H9 (cell line): Measurements from ENCODE around the gene PPM1H. TPM values are rescaled to one million over a fixed set of nuclear protein-coding genes. Genes with fewer than 3 reads are reported as not detected.

Source experiments
- DNase-seq: peaks from one replicate; pipeline ENCODE4 v3.0.0-alpha.2; 2017
- H2AFZ ChIP-seq: one replicate; pipeline ENCODE4 v1.6.1; 2013; ENCODE audit warnings: mild to moderate bottlenecking, low read length, control low read depth, moderate library complexity
- H2AK5ac ChIP-seq: 2 replicates; pipeline ENCODE4 v1.6.1; 2013; ENCODE audit warnings: low read length, control low read depth, mixed read lengths; ENCODE audit not compliant: insufficient read length
- H2BK120ac ChIP-seq: one replicate; pipeline ENCODE4 v1.6.1; 2013; ENCODE audit warnings: low read depth, mild to moderate bottlenecking, low read length, control low read depth, inconsistent platforms; ENCODE audit not compliant: poor library complexity, severe bottlenecking
- H2BK12ac ChIP-seq: 2 replicates; pipeline ENCODE4 v1.6.1; 2013; ENCODE audit warnings: low read length, control low read depth, mixed read lengths, low read depth; ENCODE audit not compliant: insufficient read length
- H2BK15ac ChIP-seq: 2 replicates; pipeline ENCODE4 v1.6.1; 2013; ENCODE audit warnings: low read depth, low read length, control low read depth
- H2BK20ac ChIP-seq: one replicate; pipeline ENCODE4 v1.6.1; 2013; ENCODE audit warnings: low read depth, mild to moderate bottlenecking, low read length, control low read depth, inconsistent platforms; ENCODE audit not compliant: poor library complexity, severe bottlenecking
- H2BK5ac ChIP-seq: 2 replicates; pipeline ENCODE4 v1.6.1; 2013; ENCODE audit warnings: low read length, control low read depth, mixed read lengths; ENCODE audit not compliant: insufficient read length
- H3K14ac ChIP-seq: 2 replicates; pipeline ENCODE4 v1.6.1; 2013; ENCODE audit warnings: low read length, control low read depth; ENCODE audit not compliant: insufficient read depth
- H3K18ac ChIP-seq: 2 replicates; pipeline ENCODE4 v1.6.1; 2013; ENCODE audit warnings: low read depth, mild to moderate bottlenecking, mixed read lengths, low read length, control low read depth; ENCODE audit not compliant: insufficient read length
- H3K23ac ChIP-seq: 2 replicates; pipeline ENCODE4 v1.6.1; 2013; ENCODE audit warnings: low read length, control low read depth, mixed read lengths, low read depth; ENCODE audit not compliant: insufficient read length
- H3K23me2 ChIP-seq: 2 replicates; pipeline ENCODE4 v1.6.1; 2013; ENCODE audit warnings: low read depth, mild to moderate bottlenecking, mixed read lengths, low read length, control low read depth; ENCODE audit not compliant: insufficient read length, poor library complexity, severe bottlenecking
- H3K27ac ChIP-seq: 2 replicates; pipeline ENCODE4 v1.5.1; 2013; ENCODE audit warnings: low read length, control low read depth, mixed read lengths, low read depth; ENCODE audit not compliant: insufficient read length
- H3K27me3 ChIP-seq: 2 replicates; pipeline ENCODE4 v1.6.1; 2013; ENCODE audit warnings: low read length, control low read depth, inconsistent platforms; ENCODE audit not compliant: insufficient read depth
- H3K4ac ChIP-seq: 2 replicates; pipeline ENCODE4 v1.6.1; 2013; ENCODE audit warnings: low read depth, mild to moderate bottlenecking, control low read depth, inconsistent platforms, low read length, moderate library complexity
- H3K4me1 ChIP-seq: 2 replicates; pipeline ENCODE4 v1.6.1; 2013; ENCODE audit warnings: low read length, control low read depth, inconsistent platforms; ENCODE audit not compliant: insufficient read depth
- H3K4me2 ChIP-seq: 2 replicates; pipeline ENCODE4 v1.6.1; 2013; ENCODE audit warnings: low read length, control low read depth, mixed read lengths; ENCODE audit not compliant: insufficient read length, insufficient read depth
- H3K56ac ChIP-seq: 2 replicates; pipeline ENCODE4 v1.6.1; 2013; ENCODE audit warnings: low read depth, mild to moderate bottlenecking, mixed read lengths, low read length, control low read depth; ENCODE audit not compliant: insufficient read length
- H3K79me1 ChIP-seq: 2 replicates; pipeline ENCODE4 v1.6.1; 2013; ENCODE audit warnings: low read depth, mild to moderate bottlenecking, moderate library complexity, low read length, control low read depth, inconsistent platforms; ENCODE audit not compliant: insufficient read depth, poor library complexity, severe bottlenecking
- H3K79me2 ChIP-seq: 2 replicates; pipeline ENCODE4 v1.6.1; 2013; ENCODE audit warnings: low read length, control low read depth, inconsistent platforms; ENCODE audit not compliant: insufficient read depth
- H3K9ac ChIP-seq: 2 replicates; pipeline ENCODE4 v1.6.1; 2013; ENCODE audit warnings: low read length, control low read depth, mixed read lengths; ENCODE audit not compliant: insufficient read length; ENCODE audit errors: extremely low read depth
- H3K9me3 ChIP-seq: one replicate; pipeline ENCODE4 v1.6.1; 2013; ENCODE audit warnings: low read depth, low read length, inconsistent platforms; ENCODE audit not compliant: control insufficient read depth
- H3T11ph ChIP-seq: one replicate; pipeline ENCODE4 v1.6.1; 2013; ENCODE audit warnings: mild to moderate bottlenecking, low read length, control low read depth, inconsistent platforms
- H4K20me1 ChIP-seq: one replicate; pipeline ENCODE4 v1.6.1; 2013; ENCODE audit not compliant: control insufficient read depth, insufficient read length, insufficient read depth
- H4K5ac ChIP-seq: 2 replicates; pipeline ENCODE4 v1.6.1; 2013; ENCODE audit warnings: low read depth, mild to moderate bottlenecking, mixed read lengths, low read length, control low read depth; ENCODE audit not compliant: insufficient read length
- H4K8ac ChIP-seq: replicated peaks from 2 replicates; pipeline ENCODE4 v1.6.1; 2013; ENCODE audit warnings: low read length, control low read depth, mixed read lengths, low read depth; ENCODE audit not compliant: insufficient read length
- H4K91ac ChIP-seq: 2 replicates; pipeline ENCODE4 v1.6.1; 2013; ENCODE audit warnings: low read depth, mild to moderate bottlenecking, moderate library complexity, mixed read lengths, low read length, control low read depth; ENCODE audit not compliant: insufficient read length
- H3K27ac Mint-ChIP-seq, 3 experiments: 2 replicates in 2 of 3; 3 replicates in 1 of 3; pipeline ENCODE4 v1.8.0; 2020 to 2021; ENCODE audit warnings: mixed read lengths in 3 of 3, mild to moderate bottlenecking in 1 of 3, moderate library complexity in 1 of 3
- H3K27me3 Mint-ChIP-seq: 2 replicates; pipeline ENCODE4 v1.8.0; 2021; ENCODE audit warnings: low read depth, mild to moderate bottlenecking, moderate library complexity, mixed read lengths
- H3K36me3 Mint-ChIP-seq, 3 experiments: 2 replicates in 2 of 3; 3 replicates in 1 of 3; pipeline ENCODE4 v1.8.0; 2020 to 2021; ENCODE audit warnings: low read depth in 3 of 3, mixed read lengths in 3 of 3; ENCODE audit not compliant: insufficient read depth in 1 of 3
- H3K4me1 Mint-ChIP-seq, 2 experiments: 2 replicates each; pipeline ENCODE4 v1.8.0; 2020; ENCODE audit warnings: mixed read lengths in 2 of 2
- H3K4me3 Mint-ChIP-seq, 2 experiments: 2 replicates in 1 of 2; 3 replicates in 1 of 2; pipeline ENCODE4 v1.8.0; 2020 to 2021; ENCODE audit warnings: mild to moderate bottlenecking in 2 of 2, mixed read lengths in 2 of 2, moderate library complexity in 1 of 2
- H3K9me3 Mint-ChIP-seq, 2 experiments: 2 replicates in 1 of 2; 3 replicates in 1 of 2; pipeline ENCODE4 v1.8.0; 2020; ENCODE audit warnings: mild to moderate bottlenecking in 2 of 2, mixed read lengths in 2 of 2, moderate library complexity in 1 of 2
- CTCF ChIP-seq: fragments of 200-600 bp; sonication (generic); conservative IDR thresholded peaks from 3 replicates; pipeline ENCODE4 v1.8.0; 2021; ENCODE audit warnings: antibody characterized with exemption, mild to moderate bottlenecking
- WGBS: extraction: QIAGEN DNeasy Blood & Tissue Kit; methylation state at CpG from one replicate; pipeline ENCODE4 v1.1.7; 2013; ENCODE audit warnings: missing lambda C conversion rate, low lambda C conversion rate, mixed read lengths; ENCODE audit not compliant: insufficient read length; ENCODE audit errors: extremely low coverage; 5-methylcytosine and 5-hydroxymethylcytosine counted together
- total RNA-seq: library from RNA; stranded (reverse); gene quantifications from 2 replicates; pipeline ENCODE4 v1.2.1, GENCODE V29; 2021

The PPM1H gene
- total RNA-seq, 1 experiment from 2014 or later = 22.1 TPM

- peaks cover 55% of the 10 kb centered on the region in 2 experiments for H3K4me1 Mint-ChIP-seq
- Histone ChIP-seq H3K79me2 (no peaks in the 10 kb centered on the region), H2AK5ac (no peak overlapping the region), H3K4me1 (peaks cover 22% of the 10 kb centered on the region; the same call in 1 of the 2 replicates), H4K8ac (no peak overlapping the region), H2BK12ac (peak overlapping the region; percentile 28), H3K27me3 (no peaks in the 10 kb centered on the region), H2BK15ac (no peak overlapping the region), H3K14ac (no peak overlapping the region), H3K18ac (no peak overlapping the region), H4K91ac (no peak overlapping the region), H3K9ac (no peak overlapping the region), H3K23ac (no peak overlapping the region), H2AFZ (no peak overlapping the region), H2BK5ac (no peak overlapping the region), H3K27ac (no peak overlapping the region), H3K9me3 (no peaks in the 10 kb centered on the region), H2BK120ac (no peak overlapping the region), H3K4me2 (no peak overlapping the region), H3K23me2 (no peaks in the 10 kb centered on the region), H3K79me1 (no peaks in the 10 kb centered on the region), H3K56ac (no peak overlapping the region), H3K4ac (no peak overlapping the region), H3T11ph (no peak overlapping the region), H4K20me1 (no peaks in the 10 kb centered on the region), H4K5ac (no peak overlapping the region), H2BK20ac (no peak overlapping the region)
- H3K27me3 Mint-ChIP-seq = no peaks in the 10 kb centered on the region
- H3K4me3 Mint-ChIP-seq = no peak overlapping the region; a peak in 1 of 5 replicates
- no peak for TF ChIP-seq CTCF
- H3K27ac Mint-ChIP-seq = peak overlapping the region in 2 of 3 experiments; percentile 21 to 85; a peak in 3 of 7 replicates
- WGBS = no CpG with 5 or more reads among the region's 3 CpGs
- no peaks in the 10 kb centered on the region for H3K9me3 Mint-ChIP-seq
- DNase-seq = no peak
- H3K36me3 Mint-ChIP-seq = peaks cover 0 to 4% (median 0%) of the 10 kb centered on the region in 3 experiments; a peak in 4 of 7 replicates
Measured at GRCh38 chr12:62724285-62724684, 210.7 kb downstream of the PPM1H start.
